ENCODE results near the gene LBH.
"Not testable (repeated sequence)": the region's sequence is repeated elsewhere in the genome, so short reads cannot be mapped to it uniquely, and the experiment has no call there.

Gene LBH

DNA sequence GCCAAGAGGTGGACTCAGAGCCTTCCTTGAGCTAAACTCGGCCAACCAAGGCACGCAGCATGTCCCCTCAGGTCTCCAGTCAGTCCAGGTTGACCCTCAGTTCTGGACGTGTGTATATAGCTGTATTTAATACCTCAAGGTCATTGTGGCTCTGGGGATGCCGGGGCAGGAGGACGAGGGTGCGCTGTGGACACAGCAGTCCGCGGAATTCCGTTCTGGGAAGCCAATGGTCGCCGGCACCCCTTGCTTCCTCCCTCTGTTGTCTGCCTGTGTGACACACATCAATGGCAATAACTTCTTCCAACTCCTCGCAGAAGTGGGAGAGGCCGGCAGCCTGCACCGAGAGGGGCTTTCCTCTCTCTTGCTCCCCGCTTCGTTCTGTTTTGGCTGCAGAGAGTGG is 27.7 kb downstream of the LBH start:
- DNase-seq (ENCODE audit: low spot score), result no peak

DNA sequence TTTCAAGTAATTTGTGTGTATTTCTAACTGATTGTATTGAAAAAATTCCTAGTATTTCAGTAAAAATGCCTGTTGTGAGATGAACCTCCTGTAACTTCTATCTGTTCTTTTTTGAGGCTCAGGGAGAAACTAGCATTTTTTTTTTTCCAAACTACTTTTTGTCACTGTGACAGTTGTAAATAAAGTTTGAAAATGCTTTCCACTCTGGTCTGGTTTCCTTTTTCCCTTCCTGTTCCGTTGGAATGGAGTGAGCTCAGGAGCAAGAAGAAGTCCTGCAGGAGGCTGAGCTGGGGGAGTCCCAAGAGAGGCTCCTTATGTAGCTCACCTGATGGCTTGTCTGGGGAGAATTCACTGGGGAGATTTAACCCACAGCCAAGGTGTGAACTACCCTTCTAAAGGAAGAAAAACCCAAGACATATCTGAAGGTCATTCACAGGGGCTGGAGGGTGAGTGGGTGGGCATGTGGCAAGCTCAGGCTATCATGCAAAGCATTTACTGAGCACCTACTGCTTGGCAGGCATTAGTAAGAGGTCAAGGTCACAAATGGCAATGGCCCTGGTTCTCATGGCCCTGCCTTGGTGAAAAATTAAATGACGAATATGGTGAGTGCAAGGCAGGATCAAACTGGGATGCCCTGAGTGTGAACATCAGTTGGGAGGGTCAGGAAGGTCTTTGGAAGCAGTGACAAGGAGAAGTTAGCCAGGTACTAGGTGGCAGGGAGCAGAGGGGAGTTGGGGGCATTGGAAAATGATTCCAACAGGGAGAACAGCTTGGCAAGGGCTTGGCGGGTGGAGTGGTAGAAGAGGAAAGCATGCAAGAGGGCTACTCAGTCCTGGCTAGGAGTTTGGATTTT is 28.7 kb downstream of the LBH start:
- no peak for DNase-seq (ENCODE audit: low spot score)

DNA sequence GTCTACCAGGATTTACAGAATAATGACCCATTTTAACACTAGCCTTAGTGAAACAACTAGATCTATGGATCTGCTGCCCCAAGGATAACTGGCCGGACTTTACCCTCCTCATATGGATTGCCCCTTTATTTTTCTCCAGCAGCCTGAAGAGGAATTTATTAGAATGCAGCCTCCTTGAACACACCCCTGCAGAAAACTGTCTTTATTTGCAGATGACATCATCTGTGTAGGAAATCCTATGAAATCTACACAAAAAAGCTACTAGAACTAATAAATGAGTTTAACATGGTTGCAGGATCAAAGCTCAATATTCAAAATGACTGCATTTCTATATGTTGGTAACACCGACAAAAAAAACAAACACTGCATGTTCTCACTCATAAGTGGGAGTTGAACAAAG is 29.6 kb downstream of the LBH start:
- no peak for DNase-seq (ENCODE audit: low spot score)

DNA sequence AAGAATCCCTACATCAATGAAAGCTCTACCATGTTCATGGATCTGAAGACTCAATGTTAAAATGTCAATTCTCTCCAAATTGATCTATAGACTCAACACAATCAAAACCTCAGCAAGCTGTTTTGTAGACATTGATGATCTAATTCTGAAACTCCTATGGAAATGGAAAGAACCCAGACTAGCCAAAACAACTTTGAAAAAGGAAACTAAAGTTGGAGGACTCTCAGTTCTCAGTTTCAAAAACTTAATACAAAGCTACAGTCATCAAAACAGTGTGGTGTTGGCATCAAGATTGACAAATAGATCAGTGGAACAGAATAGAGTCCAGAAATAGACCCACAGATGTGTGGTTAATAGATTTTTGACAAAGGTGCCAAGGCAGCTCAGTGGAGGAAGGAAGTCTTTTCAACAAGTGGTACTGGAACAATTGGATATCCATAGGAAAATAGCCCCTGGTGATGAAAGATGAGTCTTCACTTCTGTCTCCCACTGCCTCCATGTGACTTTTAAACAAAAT is 30.4 kb downstream of the LBH start:
- no peak for DNase-seq (ENCODE audit: low spot score)

DNA sequence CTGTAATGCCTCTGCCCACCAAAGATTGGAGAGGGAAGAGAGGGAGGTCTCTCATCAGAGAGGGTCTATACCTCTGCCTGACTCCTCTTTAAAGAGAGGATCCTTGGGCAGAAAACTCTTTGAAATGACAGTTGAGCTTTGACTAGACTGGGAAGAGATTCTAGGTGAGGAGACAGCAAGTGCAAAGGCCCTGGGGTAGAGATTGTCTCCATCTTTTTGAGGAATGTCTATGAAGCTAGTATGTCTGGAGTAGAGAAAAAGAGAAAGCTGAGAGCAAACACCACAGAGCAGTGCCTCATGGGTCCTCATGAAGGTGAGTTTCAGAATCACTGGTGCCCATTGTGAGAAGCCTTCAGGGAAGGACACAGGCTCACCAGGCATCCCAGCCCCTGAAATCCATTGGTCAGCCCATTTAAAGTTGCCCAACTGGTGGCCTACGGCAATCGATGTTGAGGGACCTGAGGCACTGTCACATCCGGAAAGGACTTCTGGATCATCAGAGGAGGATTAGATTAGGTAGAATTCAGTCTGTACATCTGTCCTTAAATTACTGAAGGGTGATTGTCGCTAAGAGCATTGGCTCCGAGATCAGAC is 31.5 kb downstream of the LBH start:
- no peak for DNase-seq (ENCODE audit: low spot score)

DNA sequence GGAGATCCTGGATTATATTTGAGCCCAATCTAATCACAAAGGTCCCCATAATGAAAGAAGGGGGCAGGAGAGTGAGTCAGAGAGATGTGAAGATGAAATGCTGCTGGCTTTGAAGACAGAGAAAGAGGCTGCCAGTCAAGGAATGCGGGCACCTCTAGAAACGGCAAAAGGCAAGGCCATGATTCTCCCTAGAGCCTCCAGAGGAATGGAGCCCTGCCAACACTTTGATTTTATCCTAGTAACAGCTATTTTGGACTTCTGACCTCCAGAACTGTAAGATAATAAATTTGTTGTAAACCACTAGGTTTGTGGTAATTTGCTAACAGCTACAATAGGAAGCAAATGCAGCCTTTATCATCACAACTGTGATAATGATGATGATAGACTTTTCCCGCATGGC is 32.9 kb downstream of the LBH start:
- DNase-seq (ENCODE audit: low spot score), result no peak

DNA sequence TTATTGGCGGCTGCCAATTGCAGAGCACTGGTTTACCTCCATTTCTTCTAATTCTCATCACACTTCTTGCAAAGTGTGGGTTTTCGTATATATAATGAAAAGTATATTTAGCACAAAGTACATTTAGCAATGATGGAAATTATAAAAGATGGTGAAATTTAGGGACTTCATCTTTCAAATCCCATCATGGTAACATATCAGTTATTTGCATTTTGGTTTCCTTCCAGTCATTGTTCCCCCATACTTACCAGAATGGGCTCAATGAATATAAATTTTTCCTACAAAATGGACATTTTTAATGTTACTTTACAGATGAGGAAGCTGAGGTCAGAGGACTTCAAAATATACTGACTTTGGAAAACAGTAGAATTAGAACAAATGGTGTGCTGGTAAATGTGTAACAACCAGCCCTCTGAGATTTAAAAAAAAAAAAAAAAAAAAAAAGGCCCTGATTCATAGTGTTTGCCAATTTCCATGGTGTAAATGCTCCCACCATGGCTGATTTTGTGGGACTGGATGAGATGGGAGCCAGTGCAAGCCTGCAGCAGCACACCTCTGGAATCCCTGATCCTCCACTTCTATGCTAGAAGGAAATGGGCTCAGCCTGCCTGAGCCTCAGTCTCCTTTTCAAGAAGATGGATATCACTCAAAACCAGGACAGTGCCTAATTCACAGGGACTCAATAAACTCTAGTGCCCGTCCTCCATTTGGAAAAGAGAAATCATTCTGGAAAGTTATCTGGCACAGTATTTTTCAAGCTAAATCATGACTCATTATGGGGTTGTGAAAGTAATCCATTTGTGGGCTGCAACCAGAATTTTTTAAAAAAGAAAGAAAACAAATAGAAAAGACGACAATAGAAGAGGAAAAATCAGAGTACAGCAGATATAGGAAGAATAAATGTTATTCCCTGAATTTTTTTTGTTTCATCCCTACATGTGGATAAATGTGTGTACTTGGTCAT is 34.0 kb downstream of the LBH start:
- DNase-seq (ENCODE audit: low spot score), result peak; percentile 73

DNA sequence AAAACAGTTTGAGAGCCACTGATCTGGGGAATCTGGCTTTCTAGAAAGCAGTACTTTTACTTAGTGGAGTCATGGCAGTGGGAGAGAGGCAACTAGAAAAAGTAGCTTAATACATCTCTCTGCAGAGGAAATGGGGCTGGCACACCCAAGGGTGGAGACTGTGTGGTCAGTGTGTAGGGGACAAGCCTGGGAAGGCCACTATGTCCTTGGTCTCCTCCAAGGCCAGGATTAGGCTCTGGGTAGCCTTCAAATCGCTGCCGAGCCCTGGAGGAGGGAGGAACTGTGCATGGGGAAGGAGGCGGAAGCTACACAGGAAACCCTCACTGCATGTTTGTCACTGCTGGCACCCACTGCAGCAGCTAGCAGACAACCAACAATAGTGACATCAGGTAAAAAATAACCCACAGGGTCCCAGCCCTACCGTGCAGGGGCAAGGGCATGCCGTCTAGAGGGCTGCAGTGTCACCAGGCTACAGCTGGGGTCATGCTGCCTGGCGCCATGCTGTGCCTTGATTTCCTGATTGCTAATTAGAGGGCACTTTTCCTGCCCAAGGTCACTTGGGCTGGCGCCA is 34.8 kb downstream of the LBH start:
- DNase-seq (ENCODE audit: low spot score), result peak; percentile 48

DNA sequence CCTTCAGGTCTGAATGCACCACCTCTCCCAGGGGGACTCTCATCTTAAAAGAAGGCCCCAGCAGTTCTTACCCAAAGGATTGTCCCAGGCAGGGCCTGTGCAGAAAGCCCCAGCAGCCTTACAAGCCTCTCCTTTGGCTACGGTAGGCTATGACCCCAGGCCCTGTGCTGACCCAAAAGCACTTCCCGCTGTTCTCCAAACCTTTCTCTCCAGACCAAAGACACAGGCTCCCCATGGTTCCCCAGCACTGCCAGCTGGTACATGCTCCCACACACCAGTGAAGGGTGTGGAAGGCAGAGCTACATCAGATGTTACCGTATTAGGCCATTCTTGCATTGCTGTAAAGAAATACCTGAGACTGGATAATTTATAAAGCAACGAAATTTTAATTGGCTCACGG is 35.4 kb downstream of the LBH start:
- no peak for DNase-seq (ENCODE audit: low spot score)

DNA sequence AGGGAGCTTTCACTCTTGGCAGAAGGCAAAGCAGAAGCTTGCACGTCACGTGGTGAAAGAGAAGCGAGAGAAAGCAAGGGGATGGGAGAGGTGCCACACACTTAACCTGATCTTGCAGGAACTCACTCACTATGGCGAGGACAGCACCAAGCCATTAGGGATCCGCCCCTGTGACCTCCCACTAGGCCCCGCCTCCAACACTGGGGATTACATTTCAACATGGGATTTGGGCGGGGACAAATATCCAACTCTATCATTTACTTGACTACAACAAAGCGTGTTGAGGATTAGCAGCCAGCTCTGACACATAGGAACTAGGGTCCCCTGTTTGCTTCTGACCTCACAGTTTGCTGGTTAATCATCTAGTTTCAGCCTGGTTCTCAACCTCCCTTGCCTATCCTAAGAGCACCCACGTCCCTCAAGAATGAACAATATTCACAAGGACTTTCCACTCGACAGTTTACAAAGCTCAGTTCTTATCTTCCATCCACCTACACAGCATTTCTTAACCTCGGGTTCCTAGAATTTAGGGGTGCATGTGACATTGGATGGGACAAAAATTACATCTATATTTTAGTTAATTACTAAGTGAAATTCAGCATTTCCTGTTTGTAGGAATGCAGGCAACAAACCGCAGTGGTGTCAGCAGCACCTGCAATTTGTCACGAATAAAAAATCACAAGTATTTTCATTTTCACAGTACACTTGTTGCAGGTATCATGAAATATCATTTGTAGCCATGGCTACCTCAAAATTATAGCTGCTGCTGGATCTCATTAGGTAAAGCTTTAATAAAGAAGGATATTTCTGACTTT is 36.0 kb downstream of the LBH start:
- no peak for DNase-seq (ENCODE audit: low spot score)

DNA sequence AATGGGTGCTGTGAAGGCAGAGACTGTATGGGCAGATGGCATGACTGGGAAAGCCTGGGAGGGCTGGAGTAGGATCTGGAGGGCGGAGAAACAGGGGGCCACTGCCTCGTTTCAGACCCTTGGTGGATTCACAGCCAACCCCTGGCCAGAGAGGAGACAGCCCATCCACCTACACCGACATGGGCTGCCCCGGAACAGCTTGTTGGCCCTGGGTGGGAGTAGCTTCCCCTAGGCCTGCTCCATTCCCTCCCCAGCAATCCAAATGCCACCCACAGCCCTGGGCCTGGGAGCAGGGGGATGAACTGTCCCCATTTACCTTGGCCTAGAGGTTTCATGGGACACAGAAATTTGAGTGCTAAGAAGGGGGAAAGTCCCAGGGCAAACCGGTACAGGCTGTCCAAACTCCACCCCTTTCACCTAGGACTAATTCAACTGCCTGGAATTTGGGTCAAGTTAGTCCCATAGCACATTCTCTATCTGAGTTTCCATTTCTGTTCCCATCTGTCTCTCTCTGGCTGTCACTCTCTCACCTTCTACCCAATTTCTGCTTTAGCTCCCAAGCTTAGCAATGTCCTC is 37.0 kb downstream of the LBH start:
- DNase-seq (ENCODE audit: low spot score), result no peak

DNA sequence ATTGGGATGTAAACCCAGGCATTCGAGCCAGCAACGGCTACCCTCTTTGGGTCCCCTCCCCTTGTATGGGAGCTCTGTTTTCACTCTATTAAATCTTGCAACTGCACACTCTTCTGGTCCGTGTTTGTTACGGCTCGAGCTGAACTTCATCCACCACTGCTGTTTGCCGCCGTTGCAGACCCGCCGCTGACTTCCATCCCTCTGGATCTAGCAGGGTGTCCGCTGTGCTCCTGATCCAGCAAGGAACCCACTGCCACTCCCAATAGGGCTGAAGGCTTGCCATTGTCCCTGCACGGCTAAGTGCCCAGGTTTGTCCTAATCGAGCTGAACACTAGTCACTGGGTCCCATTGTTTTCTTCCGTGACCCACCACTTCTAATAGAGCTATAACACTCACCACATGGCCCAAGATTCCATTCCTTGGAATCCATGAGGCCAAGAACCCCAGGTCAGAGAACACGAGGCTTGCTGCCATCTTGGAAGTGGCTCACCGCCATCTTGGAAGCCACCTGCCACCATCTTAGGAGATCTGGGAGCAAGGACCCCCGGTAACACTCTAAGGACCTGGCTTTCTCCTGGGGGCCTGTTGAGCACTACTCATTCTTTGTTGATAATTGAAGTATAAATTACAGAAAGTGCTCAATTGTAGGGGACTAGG is 37.9 kb downstream of the LBH start:
- not testable (repeated sequence) for DNase-seq (ENCODE audit: low spot score)

DNA sequence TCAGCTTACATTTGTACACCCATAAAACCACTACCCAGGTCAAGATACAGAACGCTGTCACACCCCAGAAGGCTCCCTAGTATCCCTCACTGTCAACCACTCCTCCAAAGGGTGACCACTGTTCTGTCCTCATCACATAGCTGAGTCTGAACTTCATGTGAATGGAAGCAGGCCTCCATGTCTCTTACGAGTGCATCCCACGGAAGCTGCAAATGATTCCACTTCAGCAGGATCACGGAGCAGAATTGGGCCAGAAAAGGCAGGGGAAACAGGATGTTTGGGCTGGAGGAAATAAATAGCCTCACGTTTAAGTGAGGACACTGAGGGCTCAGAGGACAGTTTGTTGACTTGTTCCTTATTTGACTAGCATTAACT is 38.4 kb downstream of the LBH start:
- DNase-seq (ENCODE audit: low spot score), result no peak

DNA sequence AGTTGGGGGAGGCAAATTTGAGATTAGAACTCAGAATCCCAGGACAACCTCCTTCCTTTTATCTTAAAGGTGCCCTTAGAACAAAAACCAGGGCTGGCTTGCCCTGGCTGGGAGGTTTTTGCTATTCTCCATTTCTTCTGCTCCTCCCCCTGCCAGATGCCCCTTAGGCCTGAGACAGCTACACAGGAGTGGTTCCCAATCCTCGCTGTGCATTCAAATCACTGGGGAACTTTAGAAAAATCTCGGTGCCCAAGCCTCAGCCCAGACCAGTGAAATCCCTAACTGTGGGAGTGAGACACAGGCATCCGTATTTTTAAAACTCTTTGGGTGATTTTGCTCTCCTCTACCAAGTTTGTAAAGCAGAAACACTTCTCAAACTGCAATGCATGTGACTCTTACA is 38.8 kb downstream of the LBH start:
- no peak for DNase-seq (ENCODE audit: low spot score)

DNA sequence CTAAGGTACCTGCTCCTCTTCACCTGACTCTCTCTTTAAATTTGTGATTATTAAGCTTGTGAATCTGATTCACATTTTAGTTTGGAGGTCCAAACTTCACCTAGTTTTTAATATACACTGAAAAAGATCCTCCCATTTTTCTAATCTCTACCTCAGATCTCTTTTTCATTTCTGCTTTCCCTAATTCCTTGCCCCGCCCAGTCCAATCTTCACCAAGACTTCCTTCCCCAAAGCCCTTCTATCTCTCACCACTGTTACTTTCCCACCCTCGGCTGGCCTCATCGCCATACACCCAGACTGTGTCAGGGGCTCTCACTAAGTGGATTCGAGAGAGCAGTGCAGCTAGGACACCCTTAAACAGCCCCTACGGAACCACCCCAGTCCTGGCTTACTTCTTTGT is 40.0 kb downstream of the LBH start:
- no peak for DNase-seq (ENCODE audit: low spot score)

DNA sequence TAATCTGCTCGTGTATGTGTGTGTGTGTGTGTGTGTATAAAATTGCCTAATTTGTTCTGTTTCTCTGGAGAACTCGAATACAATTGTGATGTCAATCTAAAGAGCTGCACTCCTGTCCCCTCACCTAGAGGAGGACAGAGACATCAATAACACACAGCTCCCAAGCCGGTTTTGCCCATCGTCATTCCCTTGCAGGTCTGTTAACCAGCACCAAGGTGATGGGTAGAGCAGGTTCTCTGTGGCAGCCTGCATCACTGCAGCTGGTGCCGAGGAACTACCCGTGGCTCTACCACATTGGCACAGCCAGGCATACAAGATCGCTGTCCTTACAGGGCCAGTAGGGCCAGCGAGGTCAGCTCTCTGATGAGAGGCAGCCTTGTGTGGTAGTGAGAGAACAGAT is 41.0 kb downstream of the LBH start:
- no peak for DNase-seq (ENCODE audit: low spot score)

DNA sequence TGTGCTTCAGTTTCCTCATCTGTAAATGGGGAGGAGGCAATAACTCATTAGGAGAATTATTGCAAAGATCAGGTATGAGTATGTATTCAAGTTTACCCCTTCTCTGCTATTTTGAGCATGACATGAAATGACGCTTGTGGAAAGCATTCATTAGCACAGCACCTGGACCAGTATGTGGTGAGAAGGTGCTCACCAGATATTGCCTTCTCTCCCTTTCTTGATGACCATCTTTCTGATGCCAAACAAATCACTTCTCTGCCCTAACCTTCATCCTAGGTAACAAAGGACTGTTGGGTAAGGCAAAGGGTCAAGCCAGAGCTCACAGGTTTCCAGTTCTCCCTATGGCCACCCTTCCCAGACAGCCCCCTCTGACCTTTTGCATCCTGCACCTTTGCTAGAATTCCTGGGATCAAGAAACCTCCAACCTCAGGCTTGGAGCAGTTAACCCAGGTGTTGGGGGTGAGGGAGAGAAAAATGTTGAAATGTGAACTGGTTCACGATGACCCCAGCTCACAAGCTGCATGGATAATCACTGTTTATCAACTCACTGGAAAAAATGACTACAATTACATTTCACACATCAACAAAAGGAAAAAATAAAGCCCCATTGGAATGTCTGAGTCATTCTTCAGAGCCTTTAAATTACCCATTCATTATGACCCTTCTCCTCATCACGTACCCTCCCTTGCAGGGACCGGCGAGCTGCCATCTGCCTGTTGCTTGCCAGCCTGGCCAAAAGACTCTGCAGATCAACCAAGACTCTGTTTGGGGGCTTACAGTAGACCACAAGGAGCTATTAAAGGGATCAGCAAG is 41.6 kb downstream of the LBH start:
- DNase-seq (ENCODE audit: low spot score), result peak; percentile 29

DNA sequence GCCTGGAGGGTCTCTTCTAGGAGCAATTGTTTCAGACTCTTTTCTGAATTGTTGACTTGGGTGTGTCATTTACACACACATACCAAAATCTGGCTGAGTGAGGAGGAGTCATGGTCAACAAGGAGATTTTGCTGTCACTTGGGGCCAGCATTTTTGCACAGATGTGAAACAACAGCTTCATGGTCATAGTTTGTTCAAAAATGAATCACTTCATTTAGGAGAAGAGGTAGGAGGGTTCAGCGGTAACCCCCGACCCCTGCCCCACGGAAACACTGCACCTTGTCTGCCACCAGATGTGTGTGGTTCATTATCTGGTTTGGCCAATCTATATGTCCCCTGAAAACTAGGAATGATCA is 42.2 kb downstream of the LBH start:
- DNase-seq (ENCODE audit: low spot score), result no peak

DNA sequence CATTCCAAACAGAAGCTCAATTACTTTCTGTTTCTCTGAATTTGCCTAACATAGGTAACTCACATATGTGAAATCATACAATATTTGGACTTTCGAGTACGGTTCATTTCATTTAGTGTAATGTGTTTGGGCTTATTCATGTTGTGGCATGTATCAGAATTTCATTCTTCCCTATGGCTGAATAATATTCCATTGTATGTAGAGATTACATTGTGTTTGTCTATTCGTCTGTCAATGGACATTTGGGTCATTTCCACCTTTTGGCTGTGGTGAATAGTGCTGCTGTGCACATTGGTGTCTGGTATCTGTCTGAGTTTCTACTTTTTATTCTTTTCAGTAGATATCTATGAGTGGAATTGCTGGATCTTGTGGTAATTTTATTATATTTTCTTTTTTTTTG is 43.9 kb downstream of the LBH start:
- DNase-seq (ENCODE audit: low spot score), result no peak

DNA sequence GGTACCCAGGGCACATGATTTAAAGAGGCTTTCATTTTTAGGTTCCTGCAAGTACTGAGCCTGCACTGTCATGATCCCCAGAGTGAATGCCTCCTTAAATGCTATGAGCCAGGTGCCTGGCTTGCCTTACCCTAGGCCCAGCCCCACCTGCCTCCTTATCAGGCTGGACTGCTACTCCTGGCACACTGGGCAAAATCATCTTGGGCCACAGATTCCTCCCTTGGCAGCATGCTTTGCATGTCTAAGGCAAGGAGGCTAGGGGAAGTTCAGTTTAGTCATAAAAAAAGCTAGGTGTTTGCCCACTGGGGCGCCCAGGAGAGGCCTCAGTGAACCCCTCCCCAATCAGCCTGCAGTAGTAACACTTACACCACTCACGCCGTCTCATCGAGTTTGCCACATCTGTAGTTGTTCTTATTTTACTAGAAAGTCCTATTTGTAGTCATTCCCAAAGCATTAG is 45.1 kb downstream of the LBH start:
- no peak for DNase-seq (ENCODE audit: low spot score)

All from hepatic stellate cell (primary cell).